Memory B cell (primary cell): Measurements from ENCODE around the gene SH2D1B.

Experiments used
- ATAC-seq: fragments of 150-1000 bp; cut with Tn5 transposase; 2 replicates; pipeline ENCODE4 v1.10.0; 2021; ENCODE audit warnings: low read depth, mild to moderate bottlenecking, moderate library complexity
- DNase-seq, 2 donors: peaks; one replicate each; pipeline ENCODE4 v3.0.0; 2022; ENCODE audit warnings: low spot score in 2 of 2
- H3K27ac Mint-ChIP-seq: one replicate; pipeline ENCODE4 v1.8.0; 2022; ENCODE audit warnings: mild to moderate bottlenecking, moderate library complexity, mixed read lengths
- H3K27me3 Mint-ChIP-seq: one replicate; pipeline ENCODE4 v1.8.0; 2022; ENCODE audit warnings: mixed read lengths
- H3K36me3 Mint-ChIP-seq: one replicate; pipeline ENCODE4 v1.8.0; 2022; ENCODE audit warnings: mild to moderate bottlenecking, mixed read lengths
- H3K4me1 Mint-ChIP-seq: one replicate; pipeline ENCODE4 v1.8.0; 2022; ENCODE audit warnings: mixed read lengths
- H3K4me3 Mint-ChIP-seq: one replicate; pipeline ENCODE4 v1.8.0; 2022; ENCODE audit warnings: mild to moderate bottlenecking, moderate library complexity, mixed read lengths
- H3K9me3 Mint-ChIP-seq: one replicate; pipeline ENCODE4 v1.8.0; 2022; ENCODE audit warnings: mixed read lengths

SH2D1B gene

GRCh38 chr1:162381941-162382750 lies 29.8 kb downstream of the SH2D1B start:
- DNase-seq, result no peak
- no peaks in the 10 kb centered on the region for H3K9me3 Mint-ChIP-seq
- no peaks in the 10 kb centered on the region for H3K4me1 Mint-ChIP-seq
- no peaks in the 10 kb centered on the region for H3K36me3 Mint-ChIP-seq
- H3K27me3 Mint-ChIP-seq, result peaks cover 13% of the 10 kb centered on the region
- no peak for ATAC-seq
- H3K27ac Mint-ChIP-seq, result no peak overlapping the region
- H3K4me3 Mint-ChIP-seq, result no peak overlapping the region

- no peaks in the 10 kb centered on the region for H3K9me3 Mint-ChIP-seq
- no peaks in the 10 kb centered on the region for H3K4me1 Mint-ChIP-seq
- H3K27ac Mint-ChIP-seq, result no peak within 1 kb of the TSS
- no peaks in the 10 kb centered on the region for H3K36me3 Mint-ChIP-seq
- ATAC-seq (no peak), DNase-seq (no peak)
- peaks cover 10% of the 10 kb centered on the region for H3K27me3 Mint-ChIP-seq
- no peak within 1 kb of the TSS for H3K4me3 Mint-ChIP-seq
These were observed 30.6 kb downstream of the SH2D1B start, which contains the start of gene C1orf226 for GRCh38 chr1:162381383-162381782. C1orf226 (plus strand) TSS chr1:162381728; CDS start chr1:162381902, 174 bp downstream.

- DNase-seq, result no peak
- H3K9me3 Mint-ChIP-seq, result no peaks in the 10 kb centered on the region
- ATAC-seq, result no peak
- H3K27ac Mint-ChIP-seq, result no peak overlapping the region
- H3K27me3 Mint-ChIP-seq, result peaks cover 7% of the 10 kb centered on the region
- no peaks in the 10 kb centered on the region for H3K4me1 Mint-ChIP-seq
- H3K4me3 Mint-ChIP-seq, result no peak overlapping the region
- no peaks in the 10 kb centered on the region for H3K36me3 Mint-ChIP-seq
These were observed 31.7 kb downstream of the SH2D1B start for GRCh38 chr1:162380061-162380846.

- no peak within 1 kb of the TSS for H3K27ac Mint-ChIP-seq
- H3K4me1 Mint-ChIP-seq, result no peaks in the 10 kb centered on the region
- no peaks in the 10 kb centered on the region for H3K36me3 Mint-ChIP-seq
- H3K9me3 Mint-ChIP-seq, result no peaks in the 10 kb centered on the region
- DNase-seq, result no peak
- H3K4me3 Mint-ChIP-seq, result no peak within 1 kb of the TSS
- no peak for ATAC-seq
- peaks cover 6% of the 10 kb centered on the region for H3K27me3 Mint-ChIP-seq
These were observed 35.2 kb downstream of the SH2D1B start, which contains the start of gene SPATA46 for GRCh38 chr1:162376691-162377090. SPATA46 (minus strand) TSS chr1:162376854; CDS start chr1:162376790, 64 bp downstream.

- peaks cover 6% of the 10 kb centered on the region for H3K27me3 Mint-ChIP-seq
- H3K27ac Mint-ChIP-seq, result no peak overlapping the region
- no peak for DNase-seq
- no peaks in the 10 kb centered on the region for H3K4me1 Mint-ChIP-seq
- no peaks in the 10 kb centered on the region for H3K9me3 Mint-ChIP-seq
- H3K4me3 Mint-ChIP-seq, result no peak overlapping the region
- no peak for ATAC-seq
- H3K36me3 Mint-ChIP-seq, result no peaks in the 10 kb centered on the region
These were observed 36.5 kb downstream of the SH2D1B start for GRCh38 chr1:162375463-162375862.

GRCh38 chr1:162374406-162374805 lies 37.5 kb downstream of the SH2D1B start:
- ATAC-seq, result no peak
- no peak overlapping the region for H3K27ac Mint-ChIP-seq
- no peak for DNase-seq
- no peaks in the 10 kb centered on the region for H3K36me3 Mint-ChIP-seq
- H3K4me3 Mint-ChIP-seq, result no peak overlapping the region
- H3K27me3 Mint-ChIP-seq, result peaks cover 6% of the 10 kb centered on the region
- H3K9me3 Mint-ChIP-seq, result no peaks in the 10 kb centered on the region
- no peaks in the 10 kb centered on the region for H3K4me1 Mint-ChIP-seq

GRCh38 chr1:162373541-162374260 lies 38.2 kb downstream of the SH2D1B start:
- H3K9me3 Mint-ChIP-seq, result no peaks in the 10 kb centered on the region
- no peak for DNase-seq
- no peak overlapping the region for H3K27ac Mint-ChIP-seq
- H3K4me1 Mint-ChIP-seq, result no peaks in the 10 kb centered on the region
- H3K4me3 Mint-ChIP-seq, result no peak overlapping the region
- ATAC-seq, result no peak
- H3K36me3 Mint-ChIP-seq, result no peaks in the 10 kb centered on the region
- peaks cover 6% of the 10 kb centered on the region for H3K27me3 Mint-ChIP-seq

- H3K4me3 Mint-ChIP-seq, result no peak overlapping the region
- no peak overlapping the region for H3K27ac Mint-ChIP-seq
- no peaks in the 10 kb centered on the region for H3K4me1 Mint-ChIP-seq
- no peaks in the 10 kb centered on the region for H3K9me3 Mint-ChIP-seq
- ATAC-seq, result no peak
- peaks cover 6% of the 10 kb centered on the region for H3K27me3 Mint-ChIP-seq
- DNase-seq, result no peak
- H3K36me3 Mint-ChIP-seq, result no peaks in the 10 kb centered on the region
These were observed 38.9 kb downstream of the SH2D1B start for GRCh38 chr1:162373072-162373427.

GRCh38 chr1:162372159-162373071 lies 39.5 kb downstream of the SH2D1B start:
- H3K4me3 Mint-ChIP-seq, result no peak overlapping the region
- peaks cover 2% of the 10 kb centered on the region for H3K27me3 Mint-ChIP-seq
- H3K27ac Mint-ChIP-seq, result no peak overlapping the region
- no peaks in the 10 kb centered on the region for H3K36me3 Mint-ChIP-seq
- H3K9me3 Mint-ChIP-seq, result no peaks in the 10 kb centered on the region
- no peaks in the 10 kb centered on the region for H3K4me1 Mint-ChIP-seq
- DNase-seq (no peak), ATAC-seq (no peak)

GRCh38 chr1:162371611-162372010 lies 40.3 kb downstream of the SH2D1B start:
- Mint-ChIP-seq H3K9me3 (no peaks in the 10 kb centered on the region), H3K27ac (no peak overlapping the region), H3K36me3 (no peaks in the 10 kb centered on the region), H3K4me1 (no peaks in the 10 kb centered on the region), H3K27me3 (peaks cover 2% of the 10 kb centered on the region), H3K4me3 (no peak overlapping the region)
- DNase-seq, result no peak
- no peak for ATAC-seq

GRCh38 chr1:162370721-162371120 lies 41.2 kb downstream of the SH2D1B start:
- Mint-ChIP-seq H3K4me3 (no peak overlapping the region), H3K27me3 (peaks cover 2% of the 10 kb centered on the region), H3K9me3 (no peaks in the 10 kb centered on the region), H3K36me3 (no peaks in the 10 kb centered on the region), H3K4me1 (no peaks in the 10 kb centered on the region), H3K27ac (no peak overlapping the region)
- no peak for ATAC-seq
- no peak for DNase-seq

GRCh38 chr1:162370161-162370560 lies 41.8 kb downstream of the SH2D1B start:
- Mint-ChIP-seq H3K4me3 (no peak overlapping the region), H3K27ac (no peak overlapping the region), H3K4me1 (no peaks in the 10 kb centered on the region), H3K36me3 (no peaks in the 10 kb centered on the region), H3K9me3 (no peaks in the 10 kb centered on the region), H3K27me3 (peaks cover 3% of the 10 kb centered on the region)
- DNase-seq (no peak), ATAC-seq (no peak)

- no peak overlapping the region for H3K27ac Mint-ChIP-seq
- no peaks in the 10 kb centered on the region for H3K4me1 Mint-ChIP-seq
- H3K4me3 Mint-ChIP-seq, result no peak overlapping the region
- no peak for DNase-seq
- H3K9me3 Mint-ChIP-seq, result no peaks in the 10 kb centered on the region
- H3K27me3 Mint-ChIP-seq, result peaks cover 3% of the 10 kb centered on the region
- ATAC-seq, result no peak
- no peaks in the 10 kb centered on the region for H3K36me3 Mint-ChIP-seq
These were observed 42.4 kb downstream of the SH2D1B start for GRCh38 chr1:162369571-162369970.
